GM12873 (cell line): ENCODE data around the gene SFXN2.

Source experiments
- TF ChIP-seq, protein P1 (sequence below): IDR thresholded peaks from 2 replicates; pipeline ENCODE4 v1.5.1; 2012; ENCODE audit warnings: low read depth, mild to moderate bottlenecking, moderate library complexity, low read length, control low read depth; ENCODE audit not compliant: insufficient read depth; ENCODE audit errors: missing control alignments

SFXN2 gene

DNA sequence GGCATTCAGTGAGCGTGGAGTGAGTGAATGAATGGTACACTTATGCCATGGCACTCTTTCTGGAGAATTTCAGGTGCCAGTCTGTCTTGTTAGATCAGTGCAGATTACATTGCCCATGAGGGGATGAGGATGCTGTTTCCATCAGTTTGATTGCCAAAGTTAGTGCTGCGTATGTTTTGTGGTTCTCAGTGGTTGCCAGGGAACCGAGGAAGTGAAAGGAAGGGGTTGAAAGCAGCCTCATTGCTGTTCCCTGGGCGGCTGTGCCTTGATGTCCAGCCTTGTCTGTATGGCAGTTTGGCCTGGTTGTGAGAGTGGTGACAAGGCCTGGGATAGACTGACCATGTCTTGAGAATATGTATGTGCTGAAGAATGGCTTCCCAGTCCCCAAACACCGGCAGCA, 59.5 kb downstream of the SFXN2 start:
- TF ChIP-seq, protein P1, sequence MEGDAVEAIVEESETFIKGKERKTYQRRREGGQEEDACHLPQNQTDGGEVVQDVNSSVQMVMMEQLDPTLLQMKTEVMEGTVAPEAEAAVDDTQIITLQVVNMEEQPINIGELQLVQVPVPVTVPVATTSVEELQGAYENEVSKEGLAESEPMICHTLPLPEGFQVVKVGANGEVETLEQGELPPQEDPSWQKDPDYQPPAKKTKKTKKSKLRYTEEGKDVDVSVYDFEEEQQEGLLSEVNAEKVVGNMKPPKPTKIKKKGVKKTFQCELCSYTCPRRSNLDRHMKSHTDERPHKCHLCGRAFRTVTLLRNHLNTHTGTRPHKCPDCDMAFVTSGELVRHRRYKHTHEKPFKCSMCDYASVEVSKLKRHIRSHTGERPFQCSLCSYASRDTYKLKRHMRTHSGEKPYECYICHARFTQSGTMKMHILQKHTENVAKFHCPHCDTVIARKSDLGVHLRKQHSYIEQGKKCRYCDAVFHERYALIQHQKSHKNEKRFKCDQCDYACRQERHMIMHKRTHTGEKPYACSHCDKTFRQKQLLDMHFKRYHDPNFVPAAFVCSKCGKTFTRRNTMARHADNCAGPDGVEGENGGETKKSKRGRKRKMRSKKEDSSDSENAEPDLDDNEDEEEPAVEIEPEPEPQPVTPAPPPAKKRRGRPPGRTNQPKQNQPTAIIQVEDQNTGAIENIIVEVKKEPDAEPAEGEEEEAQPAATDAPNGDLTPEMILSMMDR: no peak

DNA sequence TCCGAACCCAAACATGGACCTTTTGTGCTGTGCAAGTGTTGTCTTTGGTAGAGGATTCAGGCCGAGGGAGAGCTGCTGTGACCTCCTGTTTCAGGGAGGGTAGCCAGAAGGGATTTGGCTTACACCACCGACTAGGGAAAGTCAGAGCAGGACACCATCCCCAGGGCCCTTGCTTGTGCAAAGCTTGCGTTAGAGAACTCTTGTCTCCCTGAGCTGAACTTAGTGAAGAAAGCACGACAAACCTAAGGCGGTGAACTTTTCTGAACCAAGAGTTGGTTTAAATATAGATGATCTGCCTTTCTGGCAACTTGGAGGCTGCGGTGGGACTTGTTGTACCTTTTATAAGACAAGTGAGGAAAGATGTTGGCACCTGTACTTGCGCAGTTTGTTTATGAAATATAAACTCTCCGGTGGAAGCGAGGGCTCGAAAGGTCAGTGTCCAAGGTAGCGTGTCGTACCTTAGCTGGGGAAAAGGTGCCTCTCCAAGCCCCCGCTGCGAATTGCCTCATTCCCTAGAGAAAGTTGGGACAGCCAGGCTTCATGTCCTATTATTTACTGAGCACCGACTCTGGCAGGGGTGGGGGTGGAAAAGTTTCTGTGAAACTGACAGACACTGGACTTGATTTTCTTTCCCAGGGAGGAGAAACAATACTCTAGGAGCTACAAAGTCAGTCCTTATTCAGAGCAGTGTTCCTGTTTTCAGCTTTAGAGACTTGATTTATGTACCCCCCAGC, 60.9 kb downstream of the SFXN2 start:
- TF ChIP-seq, protein P1: no peak

DNA sequence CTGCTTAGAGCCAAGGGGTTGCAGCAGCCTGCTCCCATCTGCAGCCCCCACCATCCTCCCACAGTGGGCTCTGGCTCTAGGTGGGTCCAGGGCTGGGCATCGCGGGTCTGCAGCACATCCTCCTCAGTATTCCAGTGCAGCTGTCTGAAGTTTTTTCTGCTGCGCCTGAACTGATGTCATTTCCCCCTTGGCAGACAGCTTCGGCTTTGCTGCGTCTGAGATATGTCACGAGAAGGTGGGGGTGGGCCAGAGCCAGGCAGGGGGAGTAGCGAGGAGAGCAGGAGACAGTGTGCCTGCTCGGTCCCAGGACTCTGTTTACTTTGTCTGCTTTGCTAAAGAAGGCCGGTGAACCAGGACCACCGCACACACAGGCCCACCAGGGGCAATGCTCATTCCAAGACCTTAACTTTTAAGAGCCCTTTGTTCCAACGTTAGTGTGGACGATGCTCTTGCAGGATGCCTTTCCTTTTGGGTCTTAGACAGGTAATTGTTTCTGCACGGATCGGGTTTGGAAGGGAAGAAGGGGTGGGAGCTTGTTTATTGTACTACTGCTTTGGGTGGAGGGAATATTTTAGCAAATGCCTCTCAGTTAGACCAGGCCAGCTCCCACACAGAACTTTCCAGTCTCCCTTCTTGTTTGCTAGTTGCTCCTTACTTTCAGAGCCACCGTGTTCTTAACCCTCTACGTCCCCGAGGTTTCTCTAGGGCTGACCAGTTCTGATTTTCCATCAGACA, 61.7 kb downstream of the SFXN2 start:
- TF ChIP-seq, protein P1: no peak

DNA sequence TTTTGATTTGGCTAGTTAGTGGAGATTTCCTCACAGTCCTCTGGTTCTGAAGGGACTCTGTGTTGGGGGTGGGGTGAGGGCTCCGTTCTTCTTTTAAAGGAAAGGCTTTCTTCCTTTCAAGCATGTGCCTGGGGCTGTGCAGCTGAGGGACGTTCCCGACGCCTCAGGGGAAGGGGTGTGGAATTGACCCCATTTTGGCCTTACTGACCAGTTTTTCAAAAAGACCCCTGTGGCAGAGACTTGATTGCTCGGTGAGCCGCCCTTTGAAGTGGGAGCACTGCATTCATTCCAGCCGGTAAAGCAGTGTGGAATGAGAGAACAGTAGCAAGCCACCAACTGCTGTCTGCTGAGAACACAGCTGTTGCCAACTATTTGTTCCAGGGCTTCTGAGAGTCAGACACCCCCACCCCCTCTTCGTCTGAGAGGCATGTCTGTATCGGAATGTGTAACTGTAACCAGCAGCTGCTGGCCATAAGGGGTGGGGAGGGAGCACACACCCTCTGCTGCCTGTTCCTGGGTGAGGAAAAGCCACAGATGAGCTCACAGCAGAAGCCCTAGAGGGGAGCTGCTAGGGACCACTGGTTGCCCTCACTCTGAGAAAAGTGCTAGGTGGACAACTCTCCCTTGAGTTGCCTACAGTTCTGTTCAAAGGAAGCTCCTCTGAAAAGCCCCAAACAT, 62.5 kb downstream of the SFXN2 start:
- TF ChIP-seq, protein P1: no peak

DNA sequence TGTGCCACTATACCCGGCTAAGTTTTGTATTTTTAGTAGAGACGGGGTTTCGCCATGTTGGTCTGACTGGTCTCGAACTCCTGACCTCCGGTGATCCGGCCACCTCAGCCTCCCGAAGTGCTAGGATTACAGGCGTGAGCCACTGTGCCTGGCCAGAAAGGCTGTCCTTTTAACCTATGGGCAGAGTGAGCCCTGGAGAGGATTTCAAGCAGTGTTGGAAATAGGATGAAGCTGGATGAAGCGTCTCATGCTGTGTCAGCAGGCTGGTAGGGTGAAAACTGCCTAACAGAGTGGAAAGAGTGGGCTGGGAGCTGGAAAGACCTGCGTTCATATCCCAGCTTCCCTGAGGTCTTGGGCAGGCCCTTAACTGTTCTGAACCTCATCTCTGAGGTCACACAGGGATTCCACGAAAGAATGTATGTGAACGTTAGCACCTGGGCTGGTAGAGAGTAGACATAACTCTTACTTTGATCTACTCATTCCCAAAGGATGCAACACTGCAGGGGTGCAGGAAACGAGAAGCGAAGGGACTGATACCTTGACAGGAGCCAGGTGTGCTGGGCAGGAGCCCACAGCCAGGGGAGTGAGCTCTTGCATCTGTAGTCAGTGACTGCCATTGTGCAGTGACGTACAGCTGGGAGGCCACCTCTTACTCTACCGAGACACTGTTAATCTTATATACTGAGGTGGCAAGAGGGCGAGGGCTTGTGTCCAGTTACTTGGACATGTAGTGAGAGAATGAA, 63.4 kb downstream of the SFXN2 start:
- TF ChIP-seq, protein P1: no peak

DNA sequence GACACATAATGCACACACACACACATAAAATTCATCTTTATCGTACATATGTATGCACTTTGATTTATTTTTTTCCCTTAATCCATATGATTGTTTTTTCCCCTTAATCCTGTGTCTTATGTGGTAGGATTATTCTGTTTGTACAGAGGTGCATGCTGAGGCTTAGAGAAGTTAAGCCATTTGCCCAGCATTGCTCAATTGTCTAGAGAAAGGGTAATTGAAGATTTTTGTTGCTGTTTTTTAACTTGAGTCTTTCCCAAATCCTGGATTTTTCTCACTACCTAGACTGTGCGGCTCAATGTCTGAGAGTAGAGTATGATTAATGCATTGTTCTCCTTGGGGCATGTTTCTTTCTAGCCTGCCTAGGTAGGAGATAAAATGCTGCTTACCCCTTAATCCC, 64.3 kb downstream of the SFXN2 start:
- TF ChIP-seq, protein P1: no peak
